ENCODE data around the gene FOXK1.
"Not testable (repeated sequence)": the region's sequence is repeated elsewhere in the genome, so short reads cannot be mapped to it uniquely, and the experiment has no call there.

FOXK1 gene

GRCh38 chr7:4665661-4666060 is 16.4 kb upstream of the FOXK1 start:
- DNase-seq (ENCODE audit: low read depth in 1 of 2, low spot score in 1 of 2) = no peak

GRCh38 chr7:4667776-4668509 is 14.2 kb upstream of the FOXK1 start:
- DNase-seq (ENCODE audit: low read depth in 1 of 2, low spot score in 1 of 2) = no peak

- DNase-seq (ENCODE audit: low read depth in 1 of 2, low spot score in 1 of 2) = no peak
Measured at GRCh38 chr7:4668510-4668847, 13.6 kb upstream of the FOXK1 start.

- no peak for DNase-seq (ENCODE audit: low read depth in 1 of 2, low spot score in 1 of 2)
Measured at GRCh38 chr7:4670791-4671190, 11.3 kb upstream of the FOXK1 start.

- no peak for DNase-seq (ENCODE audit: low read depth in 1 of 2, low spot score in 1 of 2)
Measured at GRCh38 chr7:4675771-4676367, 6.2 kb upstream of the FOXK1 start.

- not testable (repeated sequence) for DNase-seq (ENCODE audit: low read depth in 1 of 2, low spot score in 1 of 2)
Measured at GRCh38 chr7:4677518-4677917, 4.6 kb upstream of the FOXK1 start.

GRCh38 chr7:4681218-4681851 is 760 bp upstream of the FOXK1 start:
- no peak for DNase-seq (ENCODE audit: low read depth in 1 of 2, low spot score in 1 of 2)

- DNase-seq (ENCODE audit: low read depth in 1 of 2, low spot score in 1 of 2) = no peak
Measured at GRCh38 chr7:4682621-4683042, 537 bp downstream of the FOXK1 start.

- no peak for DNase-seq (ENCODE audit: low read depth in 1 of 2, low spot score in 1 of 2)
Measured at GRCh38 chr7:4683043-4683883, 1.2 kb downstream of the FOXK1 start.

GRCh38 chr7:4683884-4684565 is 1.9 kb downstream of the FOXK1 start:
- DNase-seq (ENCODE audit: low read depth in 1 of 2, low spot score in 1 of 2) = peak in 1 of 2 donors; percentile 32

GRCh38 chr7:4684846-4685245 is 2.8 kb downstream of the FOXK1 start:
- no peak for DNase-seq (ENCODE audit: low read depth in 1 of 2, low spot score in 1 of 2)

- DNase-seq (ENCODE audit: low read depth in 1 of 2, low spot score in 1 of 2) = not testable (repeated sequence)
Measured at GRCh38 chr7:4685676-4686075, 3.6 kb downstream of the FOXK1 start.

- no peak for DNase-seq (ENCODE audit: low read depth in 1 of 2, low spot score in 1 of 2)
Measured at GRCh38 chr7:4687956-4688355, 5.9 kb downstream of the FOXK1 start.

GRCh38 chr7:4689151-4689550 is 7.1 kb downstream of the FOXK1 start:
- no peak for DNase-seq (ENCODE audit: low read depth in 1 of 2, low spot score in 1 of 2)

GRCh38 chr7:4689668-4690067 is 7.6 kb downstream of the FOXK1 start:
- DNase-seq (ENCODE audit: low read depth in 1 of 2, low spot score in 1 of 2) = no peak

- DNase-seq (ENCODE audit: low read depth in 1 of 2, low spot score in 1 of 2) = no peak
Measured at GRCh38 chr7:4690953-4691856, 9.1 kb downstream of the FOXK1 start.

- no peak for DNase-seq (ENCODE audit: low read depth in 1 of 2, low spot score in 1 of 2)
Measured at GRCh38 chr7:4692055-4692454, 10.0 kb downstream of the FOXK1 start.

- DNase-seq (ENCODE audit: low read depth in 1 of 2, low spot score in 1 of 2) = not testable (repeated sequence)
Measured at GRCh38 chr7:4692622-4693021, 10.5 kb downstream of the FOXK1 start.

- DNase-seq (ENCODE audit: low read depth in 1 of 2, low spot score in 1 of 2) = no peak
Measured at GRCh38 chr7:4693152-4693551, 11.1 kb downstream of the FOXK1 start.

- DNase-seq (ENCODE audit: low read depth in 1 of 2, low spot score in 1 of 2) = no peak
Measured at GRCh38 chr7:4693749-4694148, 11.7 kb downstream of the FOXK1 start.

Measured in activated CD4-positive, alpha-beta T cell treated with anti-CD3 and anti-CD28 coated beads, Interleukin-2, amount 50 U/mL, for 24 hours (primary cell).